Stimulated activated CD4-positive, alpha-beta T cell treated with anti-CD3 and anti-CD28 coated beads, Interleukin-12 subunit alpha, Interleukin-12 subunit beta, amount 100 ng/mL, for 48 hours (primary cell): ENCODE measurements around the gene ZBTB16.
A peak's percentile ranks its signal among the peaks of the same experiment; 100 is the strongest.

Experiments
- DNase-seq, 3 donors: peaks; one replicate each; pipeline ENCODE4 v3.0.0-alpha.2; 2020; ENCODE audit warnings: low read depth in 2 of 3, low spot score in 1 of 3

The ZBTB16 gene

GRCh38 chr11:114059278-114059983, at the start of gene ZBTB16:
Gene ZBTB16, plus strand, starts transcription at chr11:114059711. Its CDS starts 3,590 bp downstream, at chr11:114063301.
- DNase-seq = peak in 1 of 3 donors; percentile 41

- no peak for DNase-seq
These were observed 48.6 kb upstream of the ZBTB16 start for GRCh38 chr11:114010931-114011330.

GRCh38 chr11:114011443-114011842, 48.1 kb upstream of the ZBTB16 start:
- no peak for DNase-seq

GRCh38 chr11:114015117-114015516, 44.4 kb upstream of the ZBTB16 start:
- DNase-seq = no peak

- no peak for DNase-seq
These were observed 42.5 kb upstream of the ZBTB16 start for GRCh38 chr11:114016986-114017385.

GRCh38 chr11:114017723-114018122, 41.8 kb upstream of the ZBTB16 start:
- DNase-seq = no peak

GRCh38 chr11:114019046-114019445, 40.5 kb upstream of the ZBTB16 start:
- DNase-seq = no peak

GRCh38 chr11:114019574-114019973, 39.9 kb upstream of the ZBTB16 start:
- DNase-seq = no peak

- no peak for DNase-seq
These were observed 34.1 kb upstream of the ZBTB16 start for GRCh38 chr11:114025329-114025907.

- DNase-seq = no peak
These were observed 33.2 kb upstream of the ZBTB16 start for GRCh38 chr11:114026355-114026754.

GRCh38 chr11:114027391-114027790, 32.1 kb upstream of the ZBTB16 start:
- DNase-seq = no peak

GRCh38 chr11:114027926-114028325, 31.6 kb upstream of the ZBTB16 start:
- no peak for DNase-seq

- DNase-seq = no peak
These were observed 28.1 kb upstream of the ZBTB16 start for GRCh38 chr11:114031246-114031966.

- no peak for DNase-seq
These were observed 27.6 kb upstream of the ZBTB16 start for GRCh38 chr11:114031967-114032320.

GRCh38 chr11:114033066-114033465, 26.4 kb upstream of the ZBTB16 start:
- DNase-seq = no peak

- DNase-seq = no peak
These were observed 25.9 kb upstream of the ZBTB16 start for GRCh38 chr11:114033572-114033971.

- no peak for DNase-seq
These were observed 24.6 kb upstream of the ZBTB16 start for GRCh38 chr11:114034956-114035355.

GRCh38 chr11:114036147-114036811, 23.2 kb upstream of the ZBTB16 start:
- peak; percentile 21 to 39 (median 37) for DNase-seq

GRCh38 chr11:114036958-114037357, 22.6 kb upstream of the ZBTB16 start:
- DNase-seq = no peak

- DNase-seq = no peak
These were observed 20.0 kb upstream of the ZBTB16 start for GRCh38 chr11:114039551-114039950.

- DNase-seq = no peak
These were observed 18.8 kb upstream of the ZBTB16 start for GRCh38 chr11:114040706-114041211.

- DNase-seq = no peak
These were observed 17.3 kb upstream of the ZBTB16 start for GRCh38 chr11:114042234-114042633.
